Embryonic facial prominence (tissue), 1 donor: ENCODE data around the gene TIMM44.
"Not testable (repeated sequence)": the region's sequence is repeated elsewhere in the genome, so short reads cannot be mapped to it uniquely, and the experiment has no call there.

Experiments used
- DNase-seq: peaks from one replicate; pipeline ENCODE4 v3.0.0-alpha.2; 2016; ENCODE audit errors: extremely low spot score

Gene TIMM44

GRCh38 chr19:7900401-7900870 lies 43.0 kb downstream of the TIMM44 start:
- DNase-seq, result no peak

GRCh38 chr19:7899751-7900378 lies 43.6 kb downstream of the TIMM44 start:
- no peak for DNase-seq

- DNase-seq, result no peak
Observed at GRCh38 chr19:7898967-7899366, 44.5 kb downstream of the TIMM44 start.

- DNase-seq, result no peak
Observed at GRCh38 chr19:7897292-7897691, 46.2 kb downstream of the TIMM44 start.

- DNase-seq, result no peak
Observed at GRCh38 chr19:7895565-7895964, 47.9 kb downstream of the TIMM44 start.

- no peak for DNase-seq
Observed at GRCh38 chr19:7894612-7895309, 48.7 kb downstream of the TIMM44 start.

GRCh38 chr19:7893362-7894101 lies 49.9 kb downstream of the TIMM44 start:
- not testable (repeated sequence) for DNase-seq

GRCh38 chr19:7888826-7889217 lies 54.6 kb downstream of the TIMM44 start:
- DNase-seq, result no peak

GRCh38 chr19:7888145-7888825 lies 55.2 kb downstream of the TIMM44 start, which contains the start of gene LRRC8E:
TSS of gene LRRC8E (plus strand) at chr19:7888510. CDS start at chr19:7895604, 7,094 bp downstream.
- DNase-seq, result no peak

GRCh38 chr19:7887408-7888144 lies 55.9 kb downstream of the TIMM44 start:
- DNase-seq, result no peak

GRCh38 chr19:7885818-7886217 lies 57.6 kb downstream of the TIMM44 start:
- no peak for DNase-seq

GRCh38 chr19:7883796-7884570 lies 59.5 kb downstream of the TIMM44 start:
- DNase-seq, result no peak

- no peak for DNase-seq
Observed at GRCh38 chr19:7883105-7883504, 60.4 kb downstream of the TIMM44 start.

GRCh38 chr19:7881910-7882309 lies 61.6 kb downstream of the TIMM44 start:
- no peak for DNase-seq

- DNase-seq, result no peak
Observed at GRCh38 chr19:7879836-7880235, 63.6 kb downstream of the TIMM44 start.

GRCh38 chr19:7879111-7879807 lies 64.2 kb downstream of the TIMM44 start:
- no peak for DNase-seq

GRCh38 chr19:7877249-7877836 lies 66.1 kb downstream of the TIMM44 start:
- no peak for DNase-seq
